B cell (primary cell): ENCODE measurements around the gene PRRT2. TPM values are rescaled to one million over a fixed set of nuclear protein-coding genes. Genes with fewer than 3 reads are reported as not detected.

Source experiments
- ATAC-seq: fragments of 200-7000 bp; cut with Tn5 transposase; one replicate; pipeline ENCODE4 v1.10.0; 2021; ENCODE audit warnings: low read depth, mild to moderate bottlenecking, moderate number of reproducible peaks, moderate library complexity
- CTCF ChIA-PET: fragments of 350-600 bp; sonication (Branson Sonifier 250); formaldehyde crosslinking; loops from one replicate; lab custom pipeline; 2021; ENCODE audit warnings: antibody characterized with exemption, inconsistent platforms; lab: Charles Lee
- POLR2A ChIA-PET: fragments of 350-600 bp; sonication (Branson Sonifier 250); formaldehyde crosslinking; loops from one replicate; lab custom pipeline; 2021; ENCODE audit warnings: antibody characterized with exemption; lab: Charles Lee
- DNase-seq: peaks from one replicate; pipeline ENCODE4 v3.0.0; 2013
- H2AFZ ChIP-seq: 2 replicates; pipeline ENCODE4 v1.6.1; 2012; ENCODE audit warnings: mild to moderate bottlenecking, low read depth, low read length; ENCODE audit not compliant: insufficient read depth, poor library complexity, severe bottlenecking
- H3K27ac ChIP-seq, 2 donors: 1 replicate in 1 of 2; 2 replicates in 1 of 2; pipeline ENCODE4 v1.5.1; 2012 to 2013; ENCODE audit warnings: low read length in 2 of 2, mild to moderate bottlenecking in 2 of 2, moderate library complexity in 1 of 2
- H3K27me3 ChIP-seq, 4 experiments: fragments of 200-600 bp in 1 of 4; sonication (generic) in 1 of 4; replicated peaks in 1 of 4; 1 replicate in 2 of 4; 2 replicates in 2 of 4; pipeline versions ENCODE4 v1.6.1 to v1.7.0; 2013 to 2016; ENCODE audit warnings: low read length in 3 of 4, mild to moderate bottlenecking in 2 of 4, mixed read lengths in 1 of 4, moderate library complexity in 1 of 4; ENCODE audit not compliant: insufficient read depth in 4 of 4, control insufficient read depth in 3 of 4; ENCODE audit errors: control extremely low read depth in 1 of 4
- H3K36me3 ChIP-seq, 2 experiments: replicated peaks in 1 of 2; 1 replicate in 1 of 2; 2 replicates in 1 of 2; pipeline versions ENCODE4 v1.6.1 to v1.7.1; 2013; ENCODE audit warnings: low read length in 1 of 2; ENCODE audit not compliant: insufficient read depth in 2 of 2, control insufficient read depth in 1 of 2; ENCODE audit errors: control extremely low read depth in 1 of 2, extremely low read depth in 1 of 2
- H3K4me1 ChIP-seq, 2 donors: fragments of 200-600 bp in 1 of 2; sonication (generic) in 1 of 2; 1 replicate in 1 of 2; 2 replicates in 1 of 2; pipeline versions ENCODE4 v1.5.1 to v1.6.1; 2013 to 2017; ENCODE audit warnings: low read length in 2 of 2; ENCODE audit not compliant: control insufficient read depth in 2 of 2, insufficient read depth in 2 of 2
- H3K4me2 ChIP-seq: replicated peaks from 2 replicates; pipeline ENCODE3; 2012; ENCODE audit warnings: mild to moderate bottlenecking, low read depth, low read length; ENCODE audit not compliant: poor library complexity, severe bottlenecking
- H3K4me3 ChIP-seq, 5 experiments: fragments of 200-600 bp in 1 of 5; sonication (generic) in 1 of 5; 1 replicate in 3 of 5; 2 replicates in 2 of 5; pipeline versions ENCODE4 v1.5.1 to v1.7.0; 2011 to 2016; ENCODE audit warnings: low read length in 4 of 5, mild to moderate bottlenecking in 4 of 5, low read depth in 2 of 5, control low read depth in 1 of 5, moderate library complexity in 1 of 5; ENCODE audit not compliant: insufficient read depth in 1 of 5; ENCODE audit errors: control extremely low read depth in 1 of 5, extremely low read depth in 1 of 5
- H3K79me2 ChIP-seq: fragments of 200-600 bp; sonication (generic); one replicate; pipeline ENCODE4 v1.6.0; 2016; ENCODE audit warnings: low read length; ENCODE audit not compliant: control insufficient read depth, insufficient read depth
- H3K9ac ChIP-seq: fragments of 200-600 bp; sonication (generic); 2 replicates; pipeline ENCODE4 v1.6.1; 2017; ENCODE audit warnings: mild to moderate bottlenecking, low read length, moderate library complexity
- H3K9me3 ChIP-seq, 3 donors: one replicate each; pipeline versions ENCODE4 v1.6.1 to v1.7.1; 2013; ENCODE audit warnings: low read length in 2 of 3; ENCODE audit not compliant: control insufficient read depth in 2 of 3, insufficient read depth in 1 of 3; ENCODE audit errors: control extremely low read depth in 1 of 3
- H4K20me1 ChIP-seq: 2 replicates; pipeline ENCODE4 v1.6.0; 2012; ENCODE audit warnings: mild to moderate bottlenecking, low read length; ENCODE audit not compliant: insufficient read depth, control insufficient read depth, poor library complexity, severe bottlenecking
- H3K27ac Mint-ChIP-seq: one replicate; pipeline ENCODE4 v1.8.0; 2021; ENCODE audit warnings: mixed read lengths
- H3K27me3 Mint-ChIP-seq: one replicate; pipeline ENCODE4 v1.8.0; 2021; ENCODE audit warnings: mixed read lengths
- H3K4me1 Mint-ChIP-seq: one replicate; pipeline ENCODE4 v1.8.0; 2021; ENCODE audit warnings: mixed read lengths
- H3K4me3 Mint-ChIP-seq: one replicate; pipeline ENCODE4 v1.8.0; 2021; ENCODE audit warnings: mixed read lengths
- H3K9me3 Mint-ChIP-seq: one replicate; pipeline ENCODE4 v1.8.0; 2022; ENCODE audit warnings: mixed read lengths; ENCODE audit not compliant: insufficient read depth
- EZH2 ChIP-seq: IDR thresholded peaks from 2 replicates; pipeline ENCODE4 v1.6.1; 2012; ENCODE audit warnings: borderline replicate concordance, low read depth, mild to moderate bottlenecking, moderate library complexity, low read length; ENCODE audit not compliant: insufficient read depth, poor library complexity, severe bottlenecking
- WGBS: methylation state at CpG from one replicate; pipeline ENCODE4 v1.1.5; 2013; ENCODE audit warnings: missing lambda C conversion rate; ENCODE audit not compliant: insufficient coverage; 5-methylcytosine and 5-hydroxymethylcytosine counted together
- intact Hi-C: fragments of 100-400 bp; cut with micrococcal nuclease; formaldehyde crosslinking; loops from one replicate; pipeline ENCODE4 v1.10.0; 2022
- polyA plus RNA-seq: library from polyadenylated mRNA; depleted of rRNA; stranded (reverse); fragments of >200 nt; gene quantifications from 2 replicates; pipeline ENCODE4 v1.2.3, GENCODE V29; 2012
- total RNA-seq, 2 donors: library from RNA; stranded (reverse); fragments of 120-200 nt in 1 of 2; gene quantifications; 1 replicate in 1 of 2; 2 replicates in 1 of 2; pipeline versions ENCODE4 v1.2.3 to v1.2.4, GENCODE V29; 2013 to 2022
- TF ChIP-seq, protein P1 (sequence below): fragments of 200-600 bp; IDR thresholded peaks from one replicate; pipeline ENCODE4 v1.8.0; 2022; ENCODE audit warnings: antibody characterized with exemption, mild to moderate bottlenecking

Gene PRRT2
- total and polyA plus RNA-seq, 2 donors (not counting 1 experiment from before 2014, with no cell fraction given), result 0.79 to 3.1 TPM

DNA sequence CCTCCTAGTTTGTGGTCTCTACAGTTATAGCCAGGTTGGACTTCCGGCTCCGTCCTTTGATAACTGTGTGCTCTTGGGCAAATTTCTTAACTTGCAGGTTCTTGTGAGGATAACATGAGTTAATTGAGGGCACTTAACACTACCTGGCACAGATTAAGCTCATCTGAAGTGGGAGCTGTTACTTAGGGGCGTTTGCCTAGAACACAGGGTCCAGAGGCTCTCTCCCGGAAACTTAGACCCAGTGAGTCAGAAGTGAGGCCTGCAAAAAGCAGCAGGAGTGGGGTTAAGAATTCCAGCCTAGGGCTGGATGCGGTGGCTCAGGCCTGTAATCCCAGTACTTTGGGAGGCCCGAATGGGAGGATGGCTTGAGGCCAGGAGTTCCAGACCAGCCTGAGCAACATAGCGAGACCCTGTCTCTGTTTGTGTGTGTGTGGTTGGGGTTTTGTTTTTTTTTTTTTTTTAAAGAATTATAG is 9.7 kb downstream of the PRRT2 start:
- CTCF ChIA-PET, result interaction anchor here (1.5 to 5.5 kb wide), 4 partner anchors 27 to 121 kb away, joined by 4 to 38 read pairs (median 18); partner anchors contain the start of gene KIF22
- Mint-ChIP-seq H3K27me3 (no peaks in the 10 kb centered on the region), H3K27ac (peak overlapping the region; percentile 95), H3K9me3 (no peaks in the 10 kb centered on the region), H3K4me3 (peak overlapping the region; percentile 96), H3K4me1 (peaks cover 58% of the 10 kb centered on the region)
- intact Hi-C loops, result loop anchor here (2.0 kb wide), 1 partner anchor 27 kb away; no protein-coding TSS in a partner anchor
- ATAC-seq (no peak), DNase-seq (no peak)
- H3K27me3 ChIP-seq, result no peaks in the 10 kb centered on the region
- H3K4me1 ChIP-seq, result peaks cover 39 to 56% of the 10 kb centered on the region in 2 donors
- peak overlapping the region; percentile 61 for H2AFZ ChIP-seq
- peaks cover 94% of the 10 kb centered on the region for H3K79me2 ChIP-seq
- peak overlapping the region; percentile 1 to 62 (median 55) for H3K4me3 ChIP-seq
- H3K27ac ChIP-seq, result peak overlapping the region; percentile 82 to 95
- POLR2A ChIA-PET, result interaction anchor here (0.7 to 1.0 kb wide), 2 partner anchors 42 to 102 kb away, joined by 3 read pairs; no protein-coding TSS in a partner anchor
- H4K20me1 ChIP-seq, result peaks cover 80% of the 10 kb centered on the region
- WGBS, result 86% methylated on average over 7 of the region's 7 CpGs
- no peaks in the 10 kb centered on the region for H3K9me3 ChIP-seq
- H3K9ac ChIP-seq, result peak overlapping the region; percentile 65
- peaks cover 0 to 24% of the 10 kb centered on the region in 2 experiments for H3K36me3 ChIP-seq
- no peak for TF ChIP-seq EZH2
- TF ChIP-seq, protein P1, sequence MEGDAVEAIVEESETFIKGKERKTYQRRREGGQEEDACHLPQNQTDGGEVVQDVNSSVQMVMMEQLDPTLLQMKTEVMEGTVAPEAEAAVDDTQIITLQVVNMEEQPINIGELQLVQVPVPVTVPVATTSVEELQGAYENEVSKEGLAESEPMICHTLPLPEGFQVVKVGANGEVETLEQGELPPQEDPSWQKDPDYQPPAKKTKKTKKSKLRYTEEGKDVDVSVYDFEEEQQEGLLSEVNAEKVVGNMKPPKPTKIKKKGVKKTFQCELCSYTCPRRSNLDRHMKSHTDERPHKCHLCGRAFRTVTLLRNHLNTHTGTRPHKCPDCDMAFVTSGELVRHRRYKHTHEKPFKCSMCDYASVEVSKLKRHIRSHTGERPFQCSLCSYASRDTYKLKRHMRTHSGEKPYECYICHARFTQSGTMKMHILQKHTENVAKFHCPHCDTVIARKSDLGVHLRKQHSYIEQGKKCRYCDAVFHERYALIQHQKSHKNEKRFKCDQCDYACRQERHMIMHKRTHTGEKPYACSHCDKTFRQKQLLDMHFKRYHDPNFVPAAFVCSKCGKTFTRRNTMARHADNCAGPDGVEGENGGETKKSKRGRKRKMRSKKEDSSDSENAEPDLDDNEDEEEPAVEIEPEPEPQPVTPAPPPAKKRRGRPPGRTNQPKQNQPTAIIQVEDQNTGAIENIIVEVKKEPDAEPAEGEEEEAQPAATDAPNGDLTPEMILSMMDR, result no peak
- H3K4me2 ChIP-seq, result peak overlapping the region; percentile 73

DNA sequence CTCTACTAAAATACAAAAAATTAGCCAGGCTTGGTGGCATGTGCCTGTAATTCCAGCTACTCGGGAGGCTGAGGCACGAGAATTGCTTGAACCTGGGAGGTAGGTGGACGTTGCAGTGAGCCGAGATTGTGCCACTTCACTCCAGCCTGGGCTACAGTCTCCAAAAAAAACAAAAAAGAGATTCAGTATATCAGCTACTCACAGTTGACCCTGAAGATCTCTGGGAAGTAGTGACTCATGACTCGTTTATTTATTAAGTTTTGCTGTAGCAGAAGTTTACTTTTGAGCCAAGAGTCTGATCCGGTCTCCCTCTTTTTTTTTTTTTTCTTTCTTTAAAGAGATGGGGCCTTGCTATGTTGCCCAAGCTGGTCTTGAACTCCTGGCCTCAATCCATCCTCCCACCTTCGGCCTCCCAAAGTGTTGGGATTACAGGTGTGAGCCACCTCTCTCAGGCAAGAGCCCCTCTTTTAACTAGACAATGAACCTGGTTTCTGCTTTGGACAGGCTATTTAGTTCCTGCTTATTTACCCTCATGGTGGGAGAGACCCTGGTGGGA is 12.7 kb downstream of the PRRT2 start:
- no peak overlapping the region for H3K27ac ChIP-seq
- CTCF ChIA-PET, result no interaction called here
- H4K20me1 ChIP-seq, result peaks cover 87% of the 10 kb centered on the region
- POLR2A ChIA-PET, result interaction anchor here (0.7 kb wide), 1 partner anchor 39 kb away, joined by 3 read pairs; the partner anchor contains the start of gene CDIPT
- no peak overlapping the region for H3K9ac ChIP-seq
- H3K4me1 ChIP-seq, result peaks cover 30 to 31% of the 10 kb centered on the region in 2 donors
- H3K9me3 Mint-ChIP-seq, result no peaks in the 10 kb centered on the region
- H3K4me1 Mint-ChIP-seq, result peaks cover 39% of the 10 kb centered on the region
- H3K27ac Mint-ChIP-seq, result peak overlapping the region; percentile 50
- H3K4me2 ChIP-seq, result no peak overlapping the region
- ATAC-seq (no peak), DNase-seq (no peak)
- no peak overlapping the region for H3K4me3 ChIP-seq
- H3K9me3 ChIP-seq, result no peaks in the 10 kb centered on the region
- H3K27me3 ChIP-seq, result no peaks in the 10 kb centered on the region
- peaks cover 99% of the 10 kb centered on the region for H3K79me2 ChIP-seq
- 95% methylated on average over 3 of the region's 7 CpGs for WGBS
- intact Hi-C loops, result no loop called here
- no peaks in the 10 kb centered on the region for H3K27me3 Mint-ChIP-seq
- TF ChIP-seq, protein P1, result no peak
- no peak for TF ChIP-seq EZH2
- H3K36me3 ChIP-seq, result peaks cover 0 to 6% of the 10 kb centered on the region in 2 experiments
- H2AFZ ChIP-seq, result no peak overlapping the region
- no peak overlapping the region for H3K4me3 Mint-ChIP-seq
